ENCODE measurements around the gene COX15.
"Not testable (repeated sequence)": the region's sequence is repeated elsewhere in the genome, so short reads cannot be mapped to it uniquely, and the experiment has no call there.

DNA sequence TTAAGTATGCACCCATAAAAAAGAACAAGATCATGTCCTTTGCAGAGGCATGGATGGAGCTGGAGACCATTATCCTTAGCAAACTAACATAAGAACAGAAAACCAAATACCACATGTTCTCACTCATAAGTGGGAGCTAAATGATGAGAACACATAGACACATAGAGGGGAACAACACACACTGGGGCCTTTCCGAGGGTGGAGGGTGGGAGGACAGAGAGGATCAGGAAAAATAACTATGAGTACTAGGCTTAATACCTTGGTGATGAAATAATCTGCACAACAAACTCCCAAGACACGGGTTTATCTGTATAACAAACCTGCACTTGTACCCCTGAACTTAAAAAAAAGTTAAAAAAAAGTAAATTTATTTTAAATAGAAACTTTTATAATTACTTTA is 14.2 kb upstream of the COX15 start:
- TF ChIP-seq, protein P1, sequence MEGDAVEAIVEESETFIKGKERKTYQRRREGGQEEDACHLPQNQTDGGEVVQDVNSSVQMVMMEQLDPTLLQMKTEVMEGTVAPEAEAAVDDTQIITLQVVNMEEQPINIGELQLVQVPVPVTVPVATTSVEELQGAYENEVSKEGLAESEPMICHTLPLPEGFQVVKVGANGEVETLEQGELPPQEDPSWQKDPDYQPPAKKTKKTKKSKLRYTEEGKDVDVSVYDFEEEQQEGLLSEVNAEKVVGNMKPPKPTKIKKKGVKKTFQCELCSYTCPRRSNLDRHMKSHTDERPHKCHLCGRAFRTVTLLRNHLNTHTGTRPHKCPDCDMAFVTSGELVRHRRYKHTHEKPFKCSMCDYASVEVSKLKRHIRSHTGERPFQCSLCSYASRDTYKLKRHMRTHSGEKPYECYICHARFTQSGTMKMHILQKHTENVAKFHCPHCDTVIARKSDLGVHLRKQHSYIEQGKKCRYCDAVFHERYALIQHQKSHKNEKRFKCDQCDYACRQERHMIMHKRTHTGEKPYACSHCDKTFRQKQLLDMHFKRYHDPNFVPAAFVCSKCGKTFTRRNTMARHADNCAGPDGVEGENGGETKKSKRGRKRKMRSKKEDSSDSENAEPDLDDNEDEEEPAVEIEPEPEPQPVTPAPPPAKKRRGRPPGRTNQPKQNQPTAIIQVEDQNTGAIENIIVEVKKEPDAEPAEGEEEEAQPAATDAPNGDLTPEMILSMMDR (optimal IDR thresholded peaks at IDR 0.05 in 1 of 3, IDR thresholded peaks at IDR 0.05 in 1 of 3, conservative IDR thresholded peaks at IDR 0.05 in 1 of 3; ENCODE audit: extremely low read depth in 1 of 3, insufficient read depth in 2 of 3, low read length in 3 of 3) = not testable (repeated sequence)
- not testable (repeated sequence) for TF ChIP-seq EZH2 (IDR thresholded peaks at IDR 0.05; ENCODE audit: low read length)

Data from keratinocyte (primary cell).